IPS-NIHi7 (cell line): ENCODE results near the gene ANGEL1.

Source experiments
- DNase-seq: peaks from one replicate; pipeline ENCODE4 v3.0.0; 2012; ENCODE audit warnings: mixed read lengths; ENCODE audit errors: extremely low spot score

ANGEL1 gene, protein sequence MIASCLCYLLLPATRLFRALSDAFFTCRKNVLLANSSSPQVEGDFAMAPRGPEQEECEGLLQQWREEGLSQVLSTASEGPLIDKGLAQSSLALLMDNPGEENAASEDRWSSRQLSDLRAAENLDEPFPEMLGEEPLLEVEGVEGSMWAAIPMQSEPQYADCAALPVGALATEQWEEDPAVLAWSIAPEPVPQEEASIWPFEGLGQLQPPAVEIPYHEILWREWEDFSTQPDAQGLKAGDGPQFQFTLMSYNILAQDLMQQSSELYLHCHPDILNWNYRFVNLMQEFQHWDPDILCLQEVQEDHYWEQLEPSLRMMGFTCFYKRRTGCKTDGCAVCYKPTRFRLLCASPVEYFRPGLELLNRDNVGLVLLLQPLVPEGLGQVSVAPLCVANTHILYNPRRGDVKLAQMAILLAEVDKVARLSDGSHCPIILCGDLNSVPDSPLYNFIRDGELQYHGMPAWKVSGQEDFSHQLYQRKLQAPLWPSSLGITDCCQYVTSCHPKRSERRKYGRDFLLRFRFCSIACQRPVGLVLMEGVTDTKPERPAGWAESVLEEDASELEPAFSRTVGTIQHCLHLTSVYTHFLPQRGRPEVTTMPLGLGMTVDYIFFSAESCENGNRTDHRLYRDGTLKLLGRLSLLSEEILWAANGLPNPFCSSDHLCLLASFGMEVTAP

DNA sequence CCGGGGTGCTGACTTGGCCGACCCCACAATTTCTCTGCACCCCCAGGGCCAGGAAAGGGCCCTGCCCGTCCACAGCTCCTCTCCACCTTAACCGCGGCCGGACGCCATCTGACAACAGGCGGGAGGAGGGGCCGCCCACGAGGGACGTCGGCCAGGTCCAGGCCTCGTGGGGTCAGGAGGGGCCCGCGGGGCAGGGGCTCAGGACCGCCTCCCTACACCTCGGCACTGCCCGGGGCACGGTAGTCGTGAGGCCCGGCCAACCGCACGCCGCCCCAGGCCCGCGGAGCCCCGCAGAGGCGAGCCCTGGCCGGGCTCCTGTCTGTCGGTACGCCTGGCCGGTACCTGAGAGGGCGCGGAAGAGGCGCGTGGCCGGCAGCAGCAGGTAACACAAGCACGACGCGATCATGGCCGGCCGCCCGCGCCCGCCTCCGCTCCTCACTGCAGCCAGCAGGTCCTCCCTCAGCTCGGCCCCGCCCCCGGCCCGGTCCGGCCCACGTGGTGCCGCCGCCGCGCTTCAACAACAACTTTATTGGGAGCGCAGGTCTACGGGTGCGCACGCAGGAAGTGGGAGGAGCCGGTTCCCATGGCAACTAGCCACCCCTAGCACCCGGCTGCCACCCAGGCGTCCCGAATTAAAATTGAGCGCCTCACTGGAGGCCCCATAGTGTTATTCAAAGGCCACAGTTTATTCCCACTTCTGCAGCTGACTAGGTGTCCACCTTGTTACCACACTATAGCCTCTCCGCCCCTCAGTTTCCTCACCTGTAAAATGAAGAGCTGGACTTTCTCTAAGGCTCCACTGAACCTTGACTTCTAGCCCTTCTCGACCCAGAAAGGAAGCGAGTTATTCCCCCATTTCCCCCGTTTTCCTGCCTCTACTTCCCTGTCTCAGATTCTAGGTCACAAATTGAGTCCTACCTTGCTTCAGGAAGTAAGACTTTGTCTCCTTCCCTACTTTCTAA is at the start of gene ANGEL1:
TSS of gene ANGEL1 (minus strand) at position 461 of the 962 bp plus-strand sequence. CDS start at position 406, 55 bp downstream.
- peak; percentile 95 for DNase-seq

DNA sequence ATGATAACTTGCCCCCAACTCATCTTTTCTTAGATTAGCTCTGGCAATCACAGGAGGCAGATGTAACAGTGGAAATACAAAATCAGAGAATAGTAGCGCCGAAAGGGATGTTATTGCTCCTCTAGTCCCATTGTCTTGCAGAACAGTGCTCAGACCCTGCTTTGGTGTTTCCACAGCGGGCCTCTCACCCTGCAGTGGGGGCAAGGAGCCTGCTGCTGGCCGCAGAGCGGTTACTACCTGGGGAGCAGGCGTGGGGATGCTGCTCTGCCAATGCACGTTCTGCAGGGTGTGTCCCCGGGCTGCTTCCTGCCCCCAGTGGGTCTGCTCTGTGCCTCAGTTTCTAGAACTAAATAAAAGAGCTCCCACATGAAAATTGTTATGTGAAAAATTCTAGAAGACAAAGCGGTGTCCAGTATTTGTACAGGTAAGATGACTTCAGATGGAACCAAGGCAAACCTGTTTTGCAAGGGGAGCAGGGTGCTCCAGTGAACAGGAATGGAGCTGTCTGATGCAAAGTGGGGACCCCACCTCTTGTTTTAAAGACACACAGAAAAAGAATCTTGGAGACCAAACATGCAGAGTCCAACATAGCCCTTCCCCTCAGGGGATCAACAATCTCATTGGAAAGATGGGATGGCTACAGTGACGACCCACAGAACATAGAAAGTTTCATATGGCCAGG is 49.0 kb upstream of the ANGEL1 start:
- no peak for DNase-seq

DNA sequence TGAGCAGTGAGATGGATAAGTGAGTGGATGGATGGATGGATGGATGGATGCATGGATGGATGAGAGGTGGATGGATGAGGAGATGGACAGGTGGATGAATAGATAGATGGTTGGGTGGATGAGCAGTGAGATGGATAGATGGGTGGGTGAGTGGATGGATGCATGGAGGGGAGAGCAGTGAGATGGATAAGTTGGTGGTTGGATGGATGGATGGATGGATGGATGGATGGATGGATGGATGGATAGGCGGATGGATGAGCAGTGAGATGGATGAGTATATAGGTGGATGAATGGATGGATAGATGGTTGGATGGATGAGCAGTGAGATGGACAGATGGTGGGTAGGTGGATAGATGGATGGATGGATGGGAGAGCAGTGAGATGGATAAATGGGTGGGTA is 44.1 kb upstream of the ANGEL1 start:
- no peak for DNase-seq

DNA sequence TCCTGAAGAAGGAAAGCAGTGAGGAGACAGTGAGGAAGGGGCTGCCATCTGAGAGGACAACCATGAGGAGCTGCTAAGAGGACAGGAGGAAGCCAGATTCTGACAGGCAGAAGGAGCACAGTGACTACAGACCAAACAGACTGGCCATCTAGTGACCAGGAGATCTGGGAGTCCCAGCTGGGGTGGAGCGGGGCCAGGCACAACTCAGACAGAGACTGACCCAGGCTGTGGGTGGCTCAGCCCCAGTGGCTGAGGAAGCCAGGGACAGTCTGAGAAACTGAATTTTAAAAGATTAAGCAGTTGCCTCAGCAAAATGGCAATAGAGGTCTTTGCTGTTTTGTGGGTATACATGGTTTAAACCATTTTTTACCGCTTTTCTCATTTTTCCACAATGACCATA is 42.4 kb upstream of the ANGEL1 start:
- no peak for DNase-seq

DNA sequence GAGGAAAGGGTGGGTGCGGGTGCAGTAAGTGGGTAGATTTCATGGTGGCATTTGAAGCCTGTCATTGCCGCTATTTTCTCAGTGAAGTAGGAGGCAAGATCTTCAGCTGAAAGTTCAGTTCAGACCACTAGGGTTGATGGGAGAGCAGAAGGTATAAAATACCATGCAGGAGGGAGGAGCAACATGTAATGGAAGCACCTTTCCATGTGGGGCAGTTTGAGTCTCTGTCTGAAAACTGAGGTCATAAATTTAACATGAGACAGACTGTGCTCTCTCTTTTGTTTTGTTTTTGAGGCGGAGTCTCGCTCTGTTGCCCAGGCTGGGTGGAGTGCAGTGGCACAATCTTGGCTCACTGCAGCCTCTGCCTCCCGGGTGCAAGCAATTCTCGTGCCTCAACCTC is 36.2 kb upstream of the ANGEL1 start:
- no peak for DNase-seq

DNA sequence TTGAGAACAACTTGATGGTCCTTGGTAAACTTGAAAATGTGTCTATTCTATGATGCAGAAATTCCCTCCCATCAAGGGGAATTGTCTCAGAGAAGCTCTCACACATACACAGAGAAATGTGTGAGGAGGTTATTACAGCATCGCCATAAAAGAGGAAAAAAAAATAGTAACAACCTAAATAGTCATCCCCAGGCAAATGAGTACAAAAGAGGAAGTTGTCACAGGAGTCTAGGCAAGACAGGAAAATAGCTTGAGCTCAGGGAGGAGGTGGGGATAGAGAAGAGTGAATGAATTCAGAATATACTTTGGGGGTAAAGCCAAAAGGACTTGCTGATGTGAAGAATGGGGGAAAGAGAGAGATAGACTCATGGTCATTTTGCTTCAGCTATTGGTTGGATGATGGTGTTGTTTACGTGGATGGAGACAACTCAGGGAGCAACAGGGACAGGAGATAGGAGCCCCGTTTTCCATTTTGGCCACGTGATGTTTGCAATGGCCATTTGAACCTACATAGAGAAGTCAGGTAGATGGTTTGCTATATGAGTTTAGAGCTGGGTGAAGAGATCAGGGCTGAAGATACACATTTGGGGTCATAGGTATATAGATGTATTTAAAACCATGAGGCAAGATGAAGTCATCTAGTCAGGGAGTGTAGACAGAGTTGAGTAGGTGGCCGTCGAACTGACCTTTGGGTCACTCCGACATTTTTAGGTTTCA is 33.8 kb upstream of the ANGEL1 start:
- no peak for DNase-seq

DNA sequence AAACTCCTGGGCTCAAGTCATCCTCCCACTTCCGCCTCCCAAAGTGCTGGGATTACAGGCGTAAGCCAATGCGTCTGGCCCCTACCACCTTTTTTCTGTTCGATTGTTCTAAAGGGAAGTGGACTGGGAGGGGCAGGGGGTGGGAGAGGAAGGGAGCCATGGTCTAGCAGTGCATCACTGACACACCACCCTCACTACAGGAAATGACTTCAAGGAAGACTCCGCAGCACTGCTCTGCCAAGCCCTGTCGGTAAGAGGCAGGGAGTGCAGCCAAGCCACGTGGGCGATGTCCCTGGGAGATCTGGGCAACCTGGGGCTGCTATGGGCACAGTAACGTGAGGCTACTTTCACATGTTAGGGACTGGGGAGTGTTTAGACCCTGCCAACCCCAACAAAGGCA is 31.5 kb upstream of the ANGEL1 start:
- DNase-seq, result peak; percentile 56

DNA sequence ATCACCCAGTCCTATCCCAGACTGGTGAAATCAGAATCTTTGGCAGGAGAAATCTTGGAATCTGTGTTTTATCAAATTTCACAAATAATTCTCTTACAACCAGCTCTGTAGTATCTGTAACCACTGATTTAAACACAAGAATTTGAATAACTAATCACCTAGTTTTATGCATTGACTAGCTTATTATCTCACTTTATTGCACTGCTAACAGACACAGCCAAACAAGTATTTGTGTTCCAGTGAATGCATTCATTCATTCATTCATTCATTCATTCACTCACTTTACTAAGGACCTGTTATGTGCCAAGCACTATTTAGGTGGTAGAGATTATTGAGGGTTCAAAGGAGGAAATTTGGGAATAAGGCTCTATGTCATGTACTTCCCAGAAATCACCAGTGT is 29.7 kb upstream of the ANGEL1 start:
- no peak for DNase-seq

DNA sequence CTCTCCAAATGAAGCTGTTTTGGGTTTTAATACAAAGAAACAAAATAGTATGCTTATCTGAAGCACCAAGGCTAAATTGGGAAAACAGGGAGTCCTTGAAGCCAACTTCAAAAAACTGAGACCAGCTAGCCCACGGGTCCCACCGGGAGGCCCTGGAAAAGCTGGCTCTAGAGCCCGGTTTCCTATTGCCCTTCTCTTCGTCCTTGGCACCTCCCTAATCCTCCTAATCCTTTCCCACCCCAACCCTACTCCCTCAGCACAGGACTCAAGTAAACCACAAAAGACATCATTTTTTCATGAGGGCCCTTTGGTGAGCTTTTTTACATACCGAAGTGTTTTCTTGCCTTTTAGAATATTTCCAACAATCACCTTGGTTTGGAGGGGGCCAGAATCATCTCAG is 24.8 kb upstream of the ANGEL1 start:
- DNase-seq, result no peak

DNA sequence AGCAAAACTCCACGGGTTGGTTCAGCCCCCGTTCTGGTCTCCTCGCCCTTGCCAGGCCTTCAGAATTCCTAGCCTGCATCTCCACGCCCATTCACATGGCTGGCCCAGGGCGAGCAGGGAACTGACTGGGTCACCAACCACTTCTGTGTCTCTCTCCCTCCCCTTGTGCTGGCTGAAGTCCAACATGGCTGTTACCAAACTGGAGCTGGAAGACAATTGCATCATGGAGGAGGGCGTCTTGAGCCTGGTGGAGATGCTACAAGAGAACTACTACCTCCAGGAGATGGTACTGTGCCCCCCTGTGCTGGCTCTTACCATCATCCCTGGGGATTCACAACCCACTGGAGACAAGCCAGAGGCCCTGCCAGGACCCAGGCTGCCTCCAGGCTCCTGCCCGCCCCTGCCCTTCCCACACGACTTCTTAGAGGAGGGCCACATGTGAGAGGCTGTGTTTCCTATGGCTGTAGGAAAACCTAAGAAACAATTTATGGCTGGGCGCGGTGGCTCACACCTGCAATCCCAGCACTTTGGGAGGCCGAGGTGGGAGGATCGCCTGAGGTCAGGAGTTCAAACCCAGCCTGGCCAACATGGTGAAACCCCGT is 23.4 kb upstream of the ANGEL1 start:
- DNase-seq, result no peak

DNA sequence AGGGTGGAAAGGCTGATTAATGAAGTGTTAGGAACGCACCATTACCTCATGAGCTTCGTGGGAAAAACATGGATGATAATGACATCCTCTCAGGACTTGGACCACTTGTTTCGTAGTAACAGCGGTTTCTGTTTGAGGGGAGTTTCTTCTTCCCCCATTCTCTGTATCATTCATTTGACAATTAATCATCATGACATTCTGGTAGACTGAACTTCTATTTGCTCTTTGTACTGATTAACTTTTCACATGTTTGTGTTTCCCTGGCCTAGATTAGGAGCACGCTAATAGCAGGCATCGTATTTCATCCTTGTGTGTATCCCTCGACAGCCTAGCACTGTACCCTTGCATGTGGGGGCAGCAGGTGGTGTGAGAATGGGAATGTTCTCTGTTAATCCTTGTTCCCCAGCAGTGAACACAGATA is 21.6 kb upstream of the ANGEL1 start:
- no peak for DNase-seq

DNA sequence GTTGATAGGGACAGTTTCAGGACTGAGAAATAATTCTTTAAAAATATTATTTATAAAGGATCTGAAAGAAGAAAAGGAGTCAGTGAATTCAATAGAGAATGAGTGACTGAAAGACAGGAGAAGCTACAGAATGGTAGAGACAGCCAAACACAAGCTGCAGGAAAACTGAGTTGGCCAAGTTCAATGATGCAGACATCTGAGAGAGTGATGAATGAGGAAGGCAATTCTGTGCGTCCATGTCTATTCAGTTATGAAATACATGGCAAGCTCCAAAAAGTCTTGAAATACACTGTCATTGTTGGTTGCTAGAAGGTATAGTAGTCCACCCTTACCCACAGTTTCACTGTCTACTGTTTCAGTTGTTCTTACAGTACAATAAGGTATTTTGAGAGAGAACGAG is 20.3 kb upstream of the ANGEL1 start:
- no peak for DNase-seq

DNA sequence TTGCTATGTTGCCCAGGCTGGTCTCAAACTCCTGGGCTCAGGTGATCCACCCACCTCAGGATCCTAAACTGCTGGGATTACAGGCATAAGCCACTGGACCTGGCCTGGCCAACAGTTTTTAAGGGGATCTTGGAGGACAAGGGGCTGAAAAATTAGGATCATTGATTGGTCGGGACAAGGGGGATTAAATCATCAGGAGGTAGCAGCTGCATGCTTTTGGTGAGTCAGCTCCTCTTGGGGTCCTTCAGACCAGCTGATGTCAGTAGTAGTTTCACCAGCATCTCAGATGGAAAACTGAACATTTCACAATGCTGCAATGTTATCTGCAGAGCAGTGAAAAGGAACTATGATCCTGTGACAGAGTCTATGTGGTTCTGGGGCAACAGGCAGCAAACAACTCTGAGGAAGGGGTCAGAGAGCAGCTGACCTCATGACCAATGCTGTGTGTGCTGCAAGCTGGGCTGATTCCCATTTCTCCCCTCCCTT is 19.9 kb upstream of the ANGEL1 start:
- DNase-seq, result no peak

DNA sequence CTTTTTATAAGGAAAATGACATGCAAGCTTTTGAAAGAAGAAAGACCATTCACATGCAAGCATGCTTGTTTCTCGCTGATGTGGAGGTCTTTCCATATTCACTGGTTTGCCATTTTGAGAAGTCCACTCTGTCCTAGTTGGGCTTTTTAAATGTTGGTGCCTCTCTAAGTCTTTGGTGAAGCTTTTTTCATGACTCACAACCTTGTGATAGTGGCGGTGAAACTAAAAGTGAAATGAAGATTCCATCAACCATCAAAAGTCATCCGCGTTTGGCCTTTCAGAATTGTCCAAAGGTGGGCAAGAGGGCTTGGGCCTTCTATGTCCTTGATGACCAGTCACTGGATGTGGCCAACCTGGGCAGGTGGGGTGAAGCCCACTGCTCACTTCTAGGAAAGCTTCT is 17.9 kb upstream of the ANGEL1 start:
- DNase-seq, result no peak

DNA sequence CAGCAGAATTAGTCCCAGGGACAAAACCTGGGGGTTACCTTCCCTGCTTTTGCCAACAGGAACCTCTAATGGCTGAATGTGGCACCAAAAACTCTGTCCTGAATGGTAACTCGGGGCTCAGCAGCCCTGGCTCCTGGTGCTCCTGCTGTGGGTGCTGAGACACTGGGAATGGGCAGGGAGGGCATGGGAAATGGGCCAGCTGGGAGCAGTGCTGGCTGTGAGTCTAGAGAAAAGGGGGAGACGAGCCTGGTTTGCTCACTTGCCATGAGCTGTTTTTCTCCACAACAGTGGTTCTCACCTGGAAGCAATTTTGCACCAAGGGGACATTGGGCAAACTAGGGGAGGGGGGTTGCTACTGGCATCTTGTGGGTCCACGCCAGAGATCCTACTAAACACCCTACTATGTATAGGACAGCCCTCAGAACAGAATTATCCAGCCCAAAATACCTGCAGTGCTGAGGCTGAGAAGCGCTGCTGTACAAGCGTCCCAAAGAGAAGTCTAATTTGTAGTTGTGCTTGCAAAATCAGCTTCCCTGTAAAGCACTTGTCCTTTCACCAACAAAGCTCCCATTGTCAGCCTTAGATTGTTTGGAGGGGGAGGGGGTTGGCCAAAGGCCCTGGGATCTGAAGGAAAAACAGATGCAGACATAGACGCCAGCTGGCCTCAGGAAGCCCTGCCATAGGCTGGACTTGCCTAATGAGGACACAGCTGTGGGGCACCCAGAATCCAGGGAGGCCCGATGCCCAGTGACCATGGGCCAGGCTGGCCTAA is 17.2 kb upstream of the ANGEL1 start:
- DNase-seq, result no peak

DNA sequence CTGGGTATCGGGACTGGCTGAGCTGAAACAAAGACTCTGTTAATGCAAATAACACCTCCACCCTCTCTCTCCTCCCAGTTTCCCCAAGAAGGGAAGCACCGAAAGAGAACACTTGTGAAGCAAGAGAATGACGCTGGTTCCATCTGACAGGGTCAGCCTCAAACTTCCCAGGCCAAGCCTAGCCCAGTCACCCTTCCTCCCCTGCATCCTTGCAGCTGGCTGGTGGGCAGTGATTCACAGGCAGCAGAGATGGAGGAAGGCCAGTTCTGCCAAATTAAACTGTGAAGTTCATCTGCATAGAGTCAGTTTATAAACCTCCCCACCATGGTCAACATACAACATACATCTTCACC is 16.3 kb upstream of the ANGEL1 start:
- DNase-seq, result peak; percentile 41

DNA sequence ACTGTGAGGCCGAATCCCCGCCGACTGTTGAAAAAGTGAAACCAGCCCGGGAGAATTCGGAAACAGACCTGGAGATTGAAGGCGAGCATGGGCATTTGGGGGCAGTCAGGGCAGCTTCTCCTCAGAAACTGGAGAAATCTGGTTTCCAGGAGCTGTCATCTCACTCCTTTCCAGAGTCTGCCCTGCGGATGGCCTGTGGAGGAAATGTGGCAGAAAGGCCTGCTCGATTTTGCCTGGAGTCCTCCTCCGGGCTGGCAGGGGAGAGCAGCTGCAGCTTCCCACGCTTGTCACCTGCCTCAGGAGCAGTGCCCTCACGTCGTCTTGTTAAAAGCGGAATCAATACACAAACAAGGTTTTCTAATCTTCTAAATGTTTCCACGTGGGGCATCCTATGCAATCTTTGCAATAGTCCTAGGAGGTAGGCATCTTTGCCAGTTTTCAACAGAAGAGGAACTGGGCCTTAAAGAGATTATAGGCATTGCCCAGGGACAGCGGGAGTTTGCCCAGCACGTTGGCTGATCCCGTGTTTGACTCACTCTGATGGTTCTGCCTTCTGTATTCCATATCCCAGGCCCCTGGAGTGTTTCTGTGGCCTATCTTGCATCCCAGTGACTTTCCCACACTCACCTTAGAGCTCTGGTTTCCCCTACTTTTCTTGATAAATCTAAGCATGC is 15.8 kb upstream of the ANGEL1 start:
- no peak for DNase-seq

DNA sequence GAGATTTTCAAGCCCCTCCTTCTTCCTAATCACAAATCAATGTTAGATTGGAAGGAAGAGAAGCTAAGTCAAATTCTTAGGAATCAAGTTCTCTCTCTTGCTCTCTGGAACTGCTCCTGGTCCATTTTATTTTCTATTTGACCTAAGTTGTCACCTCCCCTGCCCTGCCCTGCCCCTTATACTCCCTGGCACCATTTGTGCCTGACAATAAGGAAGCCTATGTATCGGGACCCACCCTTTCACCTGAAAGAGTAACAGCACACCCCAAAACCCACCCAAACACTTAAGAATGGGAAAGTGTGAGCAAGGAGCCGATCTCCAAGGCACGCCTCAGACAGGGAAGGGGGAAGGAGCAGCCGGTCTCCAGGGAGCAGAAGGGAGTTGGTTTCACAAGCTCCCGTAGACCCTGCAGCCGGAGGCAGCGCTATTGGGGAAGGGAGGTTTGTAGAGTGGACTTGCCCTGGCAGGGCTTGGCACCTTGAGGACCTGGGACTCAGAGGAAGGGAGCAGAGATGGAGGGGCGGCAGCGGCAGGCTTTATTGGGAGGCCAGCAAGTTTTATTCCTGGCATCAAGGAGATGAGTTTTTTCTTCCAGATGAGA is 15.1 kb upstream of the ANGEL1 start:
- DNase-seq, result no peak

DNA sequence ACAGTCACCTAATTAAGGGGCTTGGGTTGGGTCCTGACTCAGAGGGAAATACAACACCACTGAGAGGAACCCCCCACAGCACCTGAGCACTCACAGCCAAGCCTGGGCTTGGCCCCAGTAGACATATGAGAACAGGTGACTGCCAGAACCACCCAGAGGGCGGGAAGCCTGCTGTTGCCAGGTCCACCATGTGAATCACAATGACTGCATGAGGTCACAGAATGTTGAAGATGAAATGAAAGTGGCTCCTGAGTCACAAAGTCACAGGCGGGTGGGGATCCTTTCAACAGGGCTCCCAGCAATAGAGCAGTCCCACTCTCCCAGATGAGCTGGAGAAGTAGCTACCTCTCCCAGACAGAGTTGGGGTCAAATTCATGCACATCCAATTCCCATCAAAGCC is 13.4 kb upstream of the ANGEL1 start, which contains the start of gene LRRC74A:
TSS of gene LRRC74A (plus strand) at position 287 of the 400 bp plus-strand sequence. CDS start 290 bp downstream, outside the sequence.
- DNase-seq, result no peak
